ENCODE results near the gene BOD1L1.
"Not testable (repeated sequence)": the region's sequence is repeated elsewhere in the genome, so short reads cannot be mapped to it uniquely, and the experiment has no call there.

The BOD1L1 gene

DNA sequence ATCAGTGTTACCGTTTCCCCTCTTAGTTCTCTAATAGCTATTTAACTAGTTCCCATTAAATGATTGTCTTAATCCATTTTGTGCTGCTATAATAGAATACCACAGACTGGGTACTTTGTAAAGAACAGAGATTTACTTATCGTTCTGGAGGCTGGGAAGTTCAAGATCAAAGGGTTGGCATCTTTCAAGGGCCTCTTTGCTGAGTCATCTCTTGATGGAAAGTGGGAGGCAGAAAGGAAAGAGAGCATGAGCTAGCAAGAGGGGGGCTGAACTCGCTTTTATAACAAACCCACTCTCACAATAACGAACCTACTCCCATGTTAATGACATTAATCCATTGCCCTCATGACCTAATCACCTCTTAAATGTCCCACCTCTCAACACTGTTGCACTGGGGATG, 65.9 kb downstream of the BOD1L1 start:
- Histone ChIP-seq H3K27me3 (ENCODE audit: low read depth) (no peaks in the 10 kb centered on the region), H3K4me3 (no peak overlapping the region), H3K9me3 (no peaks in the 10 kb centered on the region), H3K4me1 (no peaks in the 10 kb centered on the region), H3K36me3 (replicated peaks) (no peaks in the 10 kb centered on the region)
- no peak for DNase-seq (ENCODE audit: low spot score in 2 of 2)
- in situ Hi-C loops (cut with MboI; ENCODE audit: low sequenced_read_pairs), result no loop called here

GRCh38 chr4:13560111-13560510, 67.4 kb downstream of the BOD1L1 start:
- H3K4me1 ChIP-seq; H3K9me3 ChIP-seq; DNase-seq (ENCODE audit: low spot score in 2 of 2); H3K36me3 ChIP-seq (replicated peaks); H3K4me3 ChIP-seq; H3K27me3 ChIP-seq (ENCODE audit: low read depth); in situ Hi-C loops (cut with MboI; ENCODE audit: low sequenced_read_pairs): not testable (repeated sequence)

DNA sequence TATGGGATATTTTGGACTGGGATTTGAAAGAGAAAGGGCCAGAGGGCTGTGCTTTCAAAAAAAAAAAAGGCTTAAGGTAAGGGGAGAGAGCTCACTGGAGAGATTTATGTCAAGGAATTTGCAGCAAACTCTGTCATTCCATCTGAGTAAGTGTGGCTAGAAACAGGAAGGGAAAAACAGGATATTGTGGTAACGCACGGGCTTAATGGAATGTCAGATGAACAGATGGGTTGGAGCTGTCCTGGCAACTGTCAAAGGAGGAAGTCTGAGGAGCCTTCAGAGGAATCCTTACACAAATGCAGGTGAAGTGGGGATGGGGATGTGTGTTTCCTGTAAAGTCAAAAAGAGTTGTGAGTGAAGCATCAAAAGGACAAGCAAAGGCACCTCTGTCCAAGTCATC, 68.1 kb downstream of the BOD1L1 start:
- DNase-seq (ENCODE audit: low spot score in 2 of 2), result no peak
- no peaks in the 10 kb centered on the region for H3K36me3 ChIP-seq (replicated peaks)
- H3K4me1 ChIP-seq, result no peaks in the 10 kb centered on the region
- H3K27me3 ChIP-seq (ENCODE audit: low read depth), result no peaks in the 10 kb centered on the region
- in situ Hi-C loops (cut with MboI; ENCODE audit: low sequenced_read_pairs), result no loop called here
- no peaks in the 10 kb centered on the region for H3K9me3 ChIP-seq
- no peak overlapping the region for H3K4me3 ChIP-seq

GRCh38 chr4:13558881-13559280, 68.6 kb downstream of the BOD1L1 start:
- DNase-seq (ENCODE audit: low spot score in 2 of 2), result no peak
- Histone ChIP-seq H3K36me3 (replicated peaks) (no peaks in the 10 kb centered on the region), H3K4me3 (no peak overlapping the region), H3K9me3 (no peaks in the 10 kb centered on the region), H3K27me3 (ENCODE audit: low read depth) (no peaks in the 10 kb centered on the region), H3K4me1 (no peaks in the 10 kb centered on the region)
- in situ Hi-C loops (cut with MboI; ENCODE audit: low sequenced_read_pairs), result no loop called here

DNA sequence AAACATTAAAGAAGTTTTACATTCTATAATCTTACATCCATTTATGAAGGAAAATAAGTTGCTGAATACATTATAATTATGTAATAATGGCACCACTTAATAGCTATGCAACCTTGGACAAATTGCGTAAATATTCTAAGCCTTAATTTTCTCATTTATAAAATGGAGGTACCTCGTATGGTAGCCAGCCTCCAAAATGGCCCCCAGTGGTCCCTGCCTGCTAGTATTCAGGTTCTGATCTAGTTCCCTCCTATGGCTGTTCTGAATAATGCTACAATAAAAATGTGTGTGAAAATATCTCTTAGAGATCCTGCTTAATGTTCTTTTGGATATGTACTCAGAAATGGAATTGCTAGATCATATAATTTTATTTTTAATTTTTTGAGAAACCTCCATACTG, 72.2 kb downstream of the BOD1L1 start:
- in situ Hi-C loops (cut with MboI; ENCODE audit: low sequenced_read_pairs), result no loop called here
- H3K4me1 ChIP-seq, result no peaks in the 10 kb centered on the region

DNA sequence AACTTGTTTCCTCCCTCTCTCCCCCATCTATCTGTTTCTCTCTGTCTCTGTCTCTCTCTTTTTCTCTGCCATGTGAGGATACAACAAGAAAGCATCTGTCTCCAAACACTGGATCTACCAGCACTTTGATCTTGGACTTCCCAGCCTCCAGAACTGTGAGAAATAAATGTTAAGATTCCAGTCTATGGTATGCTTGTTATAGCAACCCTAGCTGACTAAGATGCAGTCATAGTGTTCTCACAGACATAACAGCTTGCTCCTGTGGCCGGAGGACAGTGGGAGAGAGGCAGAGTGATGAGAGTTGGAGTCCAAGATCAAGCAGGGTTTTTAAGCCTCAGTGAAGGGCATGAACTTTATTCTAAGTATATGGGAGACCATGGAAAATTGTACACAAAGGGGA, 74.4 kb downstream of the BOD1L1 start:
- in situ Hi-C loops (cut with MboI; ENCODE audit: low sequenced_read_pairs), result no loop called here
- DNase-seq (ENCODE audit: low spot score in 2 of 2), result no peak

More for the DNA sequence above, 72.2 kb downstream of the BOD1L1 start:
- Histone ChIP-seq H3K9me3 (no peaks in the 10 kb centered on the region), H3K27me3 (ENCODE audit: low read depth) (no peaks in the 10 kb centered on the region), H3K36me3 (replicated peaks) (no peaks in the 10 kb centered on the region), H3K4me3 (no peak overlapping the region)
- no peak for DNase-seq (ENCODE audit: low spot score in 2 of 2)

DNA sequence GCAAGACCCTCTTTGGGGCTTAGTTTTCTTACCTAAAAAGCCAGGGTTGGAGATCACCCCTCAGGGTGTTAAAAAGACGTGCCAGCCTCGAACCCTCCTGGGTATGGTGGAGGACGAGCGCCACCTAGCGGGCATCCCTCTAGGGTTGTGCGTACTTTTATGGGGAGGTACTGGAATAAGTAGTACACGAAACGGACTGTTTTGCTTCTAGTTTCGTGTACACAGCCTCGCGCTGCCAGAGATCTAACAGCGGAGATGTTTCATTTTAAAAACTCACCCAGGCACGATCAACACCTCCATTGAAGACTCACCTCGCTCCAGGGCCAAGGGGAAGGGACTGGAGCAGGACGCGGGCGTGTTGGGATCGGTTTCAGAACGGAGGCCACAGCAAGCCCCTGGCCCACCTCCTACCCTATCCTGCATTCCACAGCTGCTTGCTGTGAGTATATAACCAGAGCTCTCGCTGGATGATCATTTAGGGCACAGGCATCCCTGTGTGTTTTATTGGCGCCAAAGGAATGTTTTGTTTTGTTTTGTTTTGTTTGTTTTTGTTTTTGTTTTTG, 78.5 kb downstream of the BOD1L1 start:
- peaks cover 9% of the 10 kb centered on the region for H3K4me1 ChIP-seq
- no peaks in the 10 kb centered on the region for H3K27me3 ChIP-seq (ENCODE audit: low read depth)
- peaks cover 10% of the 10 kb centered on the region; the same call in 1 of the 2 replicates for H3K9me3 ChIP-seq
- DNase-seq (ENCODE audit: low spot score in 2 of 2), result peak; percentile 83 to 95
- H3K36me3 ChIP-seq (replicated peaks), result no peaks in the 10 kb centered on the region
- in situ Hi-C loops (cut with MboI; ENCODE audit: low sequenced_read_pairs), result loop anchor here (5.0 to 10.0 kb wide), 3 partner anchors 284 to 814 kb away; no protein-coding TSS in a partner anchor
- peak overlapping the region; percentile 9; the same call in 1 of the 2 replicates for H3K4me3 ChIP-seq

More for the DNA sequence above, 74.4 kb downstream of the BOD1L1 start:
- no peak overlapping the region for H3K4me3 ChIP-seq
- H3K36me3 ChIP-seq (replicated peaks), result no peaks in the 10 kb centered on the region
- H3K9me3 ChIP-seq, result no peaks in the 10 kb centered on the region
- no peaks in the 10 kb centered on the region for H3K27me3 ChIP-seq (ENCODE audit: low read depth)
- peaks cover 6% of the 10 kb centered on the region for H3K4me1 ChIP-seq

GRCh38 chr4:13548059-13548983, 79.2 kb downstream of the BOD1L1 start:
- H3K4me3 ChIP-seq, result no peak overlapping the region
- H3K27me3 ChIP-seq (ENCODE audit: low read depth), result no peaks in the 10 kb centered on the region
- no peaks in the 10 kb centered on the region for H3K36me3 ChIP-seq (replicated peaks)
- DNase-seq (ENCODE audit: low spot score in 2 of 2), result no peak
- peaks cover 10% of the 10 kb centered on the region; the same call in 1 of the 2 replicates for H3K9me3 ChIP-seq
- in situ Hi-C loops (cut with MboI; ENCODE audit: low sequenced_read_pairs), result loop anchor here (5.0 to 10.0 kb wide), 3 partner anchors 284 to 814 kb away; no protein-coding TSS in a partner anchor
- peaks cover 9% of the 10 kb centered on the region for H3K4me1 ChIP-seq

DNA sequence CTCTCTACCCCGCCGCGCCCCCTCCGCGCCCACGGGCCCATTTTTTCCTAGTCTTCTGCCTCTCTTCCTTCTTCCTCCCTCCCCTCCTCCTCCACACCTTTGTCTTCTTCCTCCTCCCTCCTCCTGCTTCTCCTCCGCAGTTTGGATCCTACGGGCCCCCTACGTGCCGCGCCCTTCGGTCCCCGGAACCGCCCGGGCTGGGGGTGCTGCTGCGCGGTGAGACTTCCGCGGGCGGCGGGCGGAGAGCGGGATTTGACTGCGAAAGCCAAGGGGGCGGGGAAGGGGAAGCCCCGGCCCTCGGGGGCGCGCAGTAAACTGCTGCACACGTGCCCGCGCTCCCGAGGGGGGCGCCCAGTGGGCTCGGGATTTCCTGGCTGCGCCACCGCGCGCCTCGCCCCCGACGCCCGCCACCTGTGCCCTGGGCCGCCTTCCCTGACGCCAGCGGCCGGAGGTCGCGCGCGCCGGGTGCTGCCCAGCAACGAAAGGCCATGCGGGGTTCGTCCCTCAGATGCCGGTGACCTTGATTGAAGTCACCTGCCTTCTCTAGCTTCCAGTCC, 80.0 kb downstream of the BOD1L1 start:
- Histone ChIP-seq H3K9me3 (peaks cover 10% of the 10 kb centered on the region; the same call in 1 of the 2 replicates), H3K4me1 (peaks cover 14% of the 10 kb centered on the region), H3K27me3 (ENCODE audit: low read depth) (no peaks in the 10 kb centered on the region), H3K36me3 (replicated peaks) (no peaks in the 10 kb centered on the region; the same call in 1 of the 2 replicates), H3K4me3 (no peak overlapping the region)
- peak in 1 of 2 experiments; percentile 34 for DNase-seq (ENCODE audit: low spot score in 2 of 2)
- in situ Hi-C loops (cut with MboI; ENCODE audit: low sequenced_read_pairs), result loop anchor here (5.0 to 10.0 kb wide), 3 partner anchors 283 to 813 kb away; no protein-coding TSS in a partner anchor

GRCh38 chr4:13546941-13547484, 80.5 kb downstream of the BOD1L1 start:
- peaks cover 10% of the 10 kb centered on the region; the same call in 1 of the 2 replicates for H3K9me3 ChIP-seq
- H3K27me3 ChIP-seq (ENCODE audit: low read depth), result no peaks in the 10 kb centered on the region
- H3K36me3 ChIP-seq (replicated peaks), result peaks cover under 1% of the 10 kb centered on the region
- no peak overlapping the region for H3K4me3 ChIP-seq
- peaks cover 14% of the 10 kb centered on the region for H3K4me1 ChIP-seq
- DNase-seq (ENCODE audit: low spot score in 2 of 2), result no peak
- in situ Hi-C loops (cut with MboI; ENCODE audit: low sequenced_read_pairs), result loop anchor here (5.0 to 10.0 kb wide), 3 partner anchors 282 to 812 kb away; no protein-coding TSS in a partner anchor

DNA sequence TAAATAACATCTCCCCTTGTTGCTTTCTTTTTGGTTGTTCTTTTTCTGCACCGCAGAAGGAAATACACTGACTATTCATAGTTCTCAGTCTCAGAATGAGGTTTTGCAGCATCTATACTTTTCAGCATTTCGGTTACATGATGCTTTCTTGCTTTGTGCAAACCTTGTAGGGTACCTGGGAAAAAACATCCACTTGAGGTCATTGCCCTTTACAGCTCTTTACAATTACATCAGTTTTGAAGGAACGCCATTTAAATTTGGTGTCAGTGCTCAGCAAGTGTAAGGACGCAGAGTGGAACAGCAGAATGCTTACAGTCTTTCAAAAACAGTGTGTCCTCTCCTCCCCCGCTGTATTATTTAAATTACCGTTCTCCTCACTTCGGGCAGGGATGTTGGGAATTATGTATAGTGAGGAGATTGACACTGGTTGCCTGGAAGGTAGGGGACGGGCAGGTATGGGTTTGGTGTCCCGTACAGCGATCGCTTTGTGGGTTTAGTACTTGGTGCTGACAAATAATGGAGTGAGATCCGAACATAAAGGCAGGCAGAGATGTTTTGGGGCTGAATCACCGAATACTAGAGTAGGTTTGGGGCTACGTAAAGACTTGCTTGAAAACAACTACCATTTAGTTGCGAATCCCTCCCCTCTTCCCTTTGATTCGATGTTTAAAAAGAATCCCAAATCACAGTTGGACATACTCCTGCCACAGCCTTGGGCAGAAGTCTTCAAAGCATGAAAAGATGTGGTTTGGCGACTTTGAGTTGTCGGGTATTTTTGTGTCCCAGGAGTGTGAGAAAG, 81.2 kb downstream of the BOD1L1 start:
- H3K4me3 ChIP-seq, result no peak overlapping the region
- no peaks in the 10 kb centered on the region for H3K27me3 ChIP-seq (ENCODE audit: low read depth)
- peaks cover 10% of the 10 kb centered on the region; the same call in 1 of the 2 replicates for H3K9me3 ChIP-seq
- no peak for DNase-seq (ENCODE audit: low spot score in 2 of 2)
- peaks cover 14% of the 10 kb centered on the region for H3K4me1 ChIP-seq
- in situ Hi-C loops (cut with MboI; ENCODE audit: low sequenced_read_pairs), result loop anchor here (5.0 to 10.0 kb wide), 3 partner anchors 282 to 812 kb away; no protein-coding TSS in a partner anchor
- H3K36me3 ChIP-seq (replicated peaks), result peaks cover 7% of the 10 kb centered on the region

DNA sequence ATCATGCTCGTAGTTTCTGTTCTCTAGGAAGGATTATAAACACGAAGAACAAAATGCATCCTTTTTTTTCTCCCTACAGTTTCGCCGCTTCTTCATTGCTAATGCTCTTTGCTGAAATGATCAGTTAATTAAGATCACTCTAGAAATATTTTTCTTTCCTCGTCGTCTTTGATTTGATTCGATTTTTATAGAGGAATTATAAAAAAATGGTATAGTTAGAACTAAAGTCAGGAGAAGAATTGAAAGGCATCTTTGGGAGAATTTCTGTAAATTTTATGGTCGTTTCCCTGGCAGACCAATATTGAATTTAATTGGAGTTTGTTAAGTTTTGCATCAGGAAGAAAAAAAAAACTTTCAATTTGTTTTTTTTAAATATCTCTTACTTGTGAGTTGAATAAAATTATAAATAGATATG, 82.1 kb downstream of the BOD1L1 start:
- DNase-seq (ENCODE audit: low spot score in 2 of 2), result no peak
- in situ Hi-C loops (cut with MboI; ENCODE audit: low sequenced_read_pairs), result loop anchor here (5.0 to 10.0 kb wide), 3 partner anchors 281 to 811 kb away; no protein-coding TSS in a partner anchor
- Histone ChIP-seq H3K9me3 (peaks cover 10% of the 10 kb centered on the region; the same call in 1 of the 2 replicates), H3K4me1 (peaks cover 14% of the 10 kb centered on the region), H3K27me3 (ENCODE audit: low read depth) (no peaks in the 10 kb centered on the region), H3K4me3 (peak overlapping the region; percentile 76), H3K36me3 (replicated peaks) (peaks cover 8% of the 10 kb centered on the region)

All from HAP-1 (cell line).